K562 (cell line): ENCODE measurements around the gene AHI1. TPM values are rescaled to one million over a fixed set of nuclear protein-coding genes. Genes with fewer than 3 reads are reported as not detected.

Source experiments
- MGA ChIP-seq: fragments of 450-650 bp; IDR thresholded peaks from 2 replicates; pipeline ENCODE4 v1.6.1; 2016; ENCODE audit warnings: mild to moderate bottlenecking, moderate library complexity
- polyA plus RNA-seq, 8 experiments: library from polyadenylated mRNA; depleted of rRNA in 4 of 8; stranded (reverse) in 5 of 8; unstranded in 3 of 8; fragments of >200 nt; fragmentation: Nextera tagmentation in 2 of 8; fragmentation: Illumina TruSeq in 1 of 8; extraction: Ambion mirVana in 2 of 8; extraction: Trizol in 1 of 8; gene quantifications; 2 replicates each; pipeline versions ENCODE4 v1.2.1 to v1.2.3, GENCODE V29; 2011 to 2014; ENCODE audit warnings: inconsistent platforms in 1 of 8, missing spikeins in 1 of 8
- total RNA-seq, 7 experiments: library from RNA; depleted of rRNA in 6 of 7; stranded (reverse); fragments of >200 nt in 6 of 7; fragmentation: Illumina TruSeq in 2 of 7; extraction: Trizol in 2 of 7; gene quantifications; 2 replicates each; pipeline versions ENCODE4 v1.2.1 to v1.2.3, GENCODE V29; 2011 to 2021; ENCODE audit warnings: low replicate concordance in 1 of 7

The AHI1 gene
- total and polyA plus RNA-seq, 9 of the 15 experiments (the other 6 are each of a cell fraction or from before 2014, with no cell fraction given), result 24.7 to 54.9 (median 32.2) TPM

GRCh38 chr6:135525594-135525993, 28.1 kb upstream of the AHI1 start (continued):
- peak; percentile 27; the same call in 1 of the 2 replicates for TF ChIP-seq MGA
- TF ChIP-seq, all 486 proteins: peak for 12
